SK-N-SH (cell line): ENCODE measurements around the gene KRTAP3-3. TPM values are rescaled to one million over a fixed set of nuclear protein-coding genes. Genes with fewer than 3 reads are reported as not detected.

Experiments
- CTCF ChIA-PET: fragments of 300-600, 350-600 bp; formaldehyde crosslinking; extraction: SDS; loops from one replicate; lab custom pipeline; 2021; lab: Yijun Ruan, JAX
- POLR2A ChIA-PET: fragments of 350-600 bp; sonication (Branson Sonifier 250); formaldehyde crosslinking; extraction: SDS; loops from one replicate; lab custom pipeline; 2020; ENCODE audit warnings: antibody characterized with exemption, inconsistent platforms; lab: Yijun Ruan, JAX
- DNase-seq: peaks from one replicate; pipeline ENCODE4 v3.0.0; 2012
- H2AFZ ChIP-seq: fragments of 200-600 bp; sonication (generic); 2 replicates; pipeline ENCODE4 v1.8.1; 2016; ENCODE audit warnings: antibody characterized with exemption, mild to moderate bottlenecking, low read depth
- H3F3A ChIP-seq: fragments of 200-600 bp; sonication (generic); replicated peaks from 2 replicates; pipeline ENCODE3; 2016; ENCODE audit warnings: antibody characterized with exemption, mild to moderate bottlenecking; ENCODE audit not compliant: insufficient read depth
- H3K27ac ChIP-seq, 2 experiments: fragments of 200-500 bp in 1 of 2; fragments of 200-600 bp in 1 of 2; sonication (Bioruptor generic) in 1 of 2; sonication (generic), shearing (Covaris generic) in 1 of 2; 2 replicates each; pipeline versions ENCODE4 v1.5.1 to v1.6.1; 2014 to 2016; ENCODE audit warnings: low read depth in 2 of 2, inconsistent platforms in 1 of 2, low read length in 1 of 2, mild to moderate bottlenecking in 1 of 2, mixed read lengths in 1 of 2
- H3K27me3 ChIP-seq: fragments of 200-600 bp; sonication (generic), shearing (Covaris generic); 2 replicates; pipeline ENCODE4 v1.6.1; 2016; ENCODE audit warnings: mixed run types; ENCODE audit not compliant: insufficient read depth
- H3K36me3 ChIP-seq, 2 experiments: fragments of 200-500 bp in 1 of 2; fragments of 200-600 bp in 1 of 2; sonication (Bioruptor generic) in 1 of 2; sonication (generic) in 1 of 2; replicated peaks in 1 of 2; 2 replicates each; pipeline versions ENCODE3 to v1.5.1; 2014 to 2016; ENCODE audit warnings: low read length in 1 of 2, mild to moderate bottlenecking in 1 of 2; ENCODE audit not compliant: insufficient read depth in 2 of 2, control insufficient read depth in 1 of 2
- H3K4me1 ChIP-seq, 2 experiments: fragments of 200-500 bp in 1 of 2; fragments of 200-600 bp in 1 of 2; sonication (Bioruptor generic) in 1 of 2; sonication (generic), shearing (Covaris generic) in 1 of 2; 2 replicates each; pipeline versions ENCODE4 v1.5.1 to v1.6.1; 2014 to 2016; ENCODE audit warnings: low read depth in 1 of 2, low read length in 1 of 2, mixed run types in 1 of 2; ENCODE audit not compliant: insufficient read depth in 2 of 2, control insufficient read depth in 1 of 2
- H3K4me2 ChIP-seq: fragments of 200-600 bp; sonication (generic), shearing (Covaris generic); 2 replicates; pipeline ENCODE4 v1.6.1; 2017; ENCODE audit warnings: mixed run types
- H3K4me3 ChIP-seq, 2 experiments: fragments of 200-500 bp in 1 of 2; fragments of 200-600 bp in 1 of 2; sonication (Bioruptor generic) in 1 of 2; sonication (generic), shearing (Covaris generic) in 1 of 2; 2 replicates each; pipeline versions ENCODE4 v1.5.1 to v1.8.1; 2014 to 2016; ENCODE audit warnings: low read depth in 2 of 2, inconsistent platforms in 1 of 2, low read length in 1 of 2, mild to moderate bottlenecking in 1 of 2, mixed read lengths in 1 of 2, moderate library complexity in 1 of 2
- H3K79me2 ChIP-seq: fragments of 200-600 bp; sonication (generic); 2 replicates; pipeline ENCODE4 v1.8.1; 2017; ENCODE audit warnings: mild to moderate bottlenecking; ENCODE audit not compliant: insufficient read depth
- H3K9ac ChIP-seq: fragments of 200-600 bp; sonication (generic); 2 replicates; pipeline ENCODE4 v1.6.1; 2017; ENCODE audit warnings: mixed run types
- H3K9me2 ChIP-seq: fragments of 200-600 bp; sonication (generic); 2 replicates; pipeline ENCODE4 v1.6.1; 2017; ENCODE audit warnings: mixed run types
- H3K9me3 ChIP-seq: fragments of 200-600 bp; sonication (generic); 2 replicates; pipeline ENCODE4 v1.6.1; 2017; ENCODE audit warnings: mixed run types, mild to moderate bottlenecking, moderate library complexity
- H4K20me1 ChIP-seq: fragments of 200-600 bp; sonication (generic); 2 replicates; pipeline ENCODE4 v1.6.1; 2017; ENCODE audit warnings: mild to moderate bottlenecking, mixed run types; ENCODE audit not compliant: insufficient read depth
- CHD2 ChIP-seq: fragments of 150-350 bp; IDR thresholded peaks from 2 replicates; pipeline ENCODE4 v1.6.1; 2018; ENCODE audit warnings: low read length; ENCODE audit not compliant: partially characterized antibody
- EP300 ChIP-seq, 2 experiments: IDR thresholded peaks; 2 replicates each; pipeline versions ENCODE4 v1.4.0 to v1.6.1; 2012; ENCODE audit warnings: borderline replicate concordance in 1 of 2, low read depth in 1 of 2, low read length in 1 of 2
- FOXJ3 ChIP-seq: sonication (generic); formaldehyde crosslinking; IDR thresholded peaks from 2 replicates; pipeline ENCODE4 v1.5.1; 2020; ENCODE audit warnings: mild to moderate bottlenecking, missing genetic modification reagents
- FOXM1 ChIP-seq: IDR thresholded peaks from 2 replicates; pipeline ENCODE4 v1.4.0; 2012; ENCODE audit warnings: low read depth, mild to moderate bottlenecking
- GABPA ChIP-seq: IDR thresholded peaks from 2 replicates; pipeline ENCODE4 v1.4.0; 2012; ENCODE audit warnings: low read depth, mild to moderate bottlenecking
- MAX ChIP-seq: IDR thresholded peaks from 2 replicates; pipeline ENCODE4 v1.4.0; 2012; ENCODE audit warnings: low read depth
- MEF2A ChIP-seq: IDR thresholded peaks from 2 replicates; pipeline ENCODE4 v1.4.0; 2012; ENCODE audit warnings: low read depth, borderline replicate concordance
- RAD21 ChIP-seq: IDR thresholded peaks from 2 replicates; pipeline ENCODE4 v1.6.1; 2012; ENCODE audit warnings: mild to moderate bottlenecking, low read length
- RCOR1 ChIP-seq: fragments of 150-350 bp; IDR thresholded peaks from 2 replicates; pipeline ENCODE4 v1.6.1; 2017; ENCODE audit warnings: antibody characterized with exemption, low read length
- RFX5 ChIP-seq: IDR thresholded peaks from 2 replicates; pipeline ENCODE4 v1.6.1; 2012; ENCODE audit warnings: mild to moderate bottlenecking, improper control_type of control experiment, low read length
- SIN3A ChIP-seq: IDR thresholded peaks from 2 replicates; pipeline ENCODE4 v1.6.1; 2012; ENCODE audit warnings: low read depth, mild to moderate bottlenecking, low read length, moderate library complexity, borderline replicate concordance
- SMC3 ChIP-seq: IDR thresholded peaks from 2 replicates; pipeline ENCODE4 v1.6.1; 2012; ENCODE audit warnings: low read depth, low read length, improper control_type of control experiment
- TAF1 ChIP-seq: IDR thresholded peaks from 2 replicates; pipeline ENCODE4 v1.6.1; 2012; ENCODE audit warnings: low read depth, mild to moderate bottlenecking, low read length, moderate library complexity, borderline replicate concordance
- ZBTB33 ChIP-seq: IDR thresholded peaks from 2 replicates; pipeline ENCODE4 v1.4.0; 2012; ENCODE audit warnings: low read depth, borderline replicate concordance
- WGBS: methylation state at CpG from one replicate; pipeline ENCODE4 v1.1.6; 2017; ENCODE audit warnings: low lambda C conversion rate; 5-methylcytosine and 5-hydroxymethylcytosine counted together
- polyA plus RNA-seq, 3 experiments: library from polyadenylated mRNA; depleted of rRNA; stranded (reverse); fragments of >200 nt; gene quantifications; 2 replicates each; pipeline ENCODE4 v1.2.3, GENCODE V29; 2012
- TF ChIP-seq, protein P1 (sequence below): IDR thresholded peaks from 2 replicates; pipeline ENCODE4 v1.4.0; 2012; ENCODE audit warnings: low read depth, borderline replicate concordance

Gene KRTAP3-3
- polyA plus RNA-seq, 1 of the 3 experiments (the other 2 are of a cell fraction) = not detected

DNA sequence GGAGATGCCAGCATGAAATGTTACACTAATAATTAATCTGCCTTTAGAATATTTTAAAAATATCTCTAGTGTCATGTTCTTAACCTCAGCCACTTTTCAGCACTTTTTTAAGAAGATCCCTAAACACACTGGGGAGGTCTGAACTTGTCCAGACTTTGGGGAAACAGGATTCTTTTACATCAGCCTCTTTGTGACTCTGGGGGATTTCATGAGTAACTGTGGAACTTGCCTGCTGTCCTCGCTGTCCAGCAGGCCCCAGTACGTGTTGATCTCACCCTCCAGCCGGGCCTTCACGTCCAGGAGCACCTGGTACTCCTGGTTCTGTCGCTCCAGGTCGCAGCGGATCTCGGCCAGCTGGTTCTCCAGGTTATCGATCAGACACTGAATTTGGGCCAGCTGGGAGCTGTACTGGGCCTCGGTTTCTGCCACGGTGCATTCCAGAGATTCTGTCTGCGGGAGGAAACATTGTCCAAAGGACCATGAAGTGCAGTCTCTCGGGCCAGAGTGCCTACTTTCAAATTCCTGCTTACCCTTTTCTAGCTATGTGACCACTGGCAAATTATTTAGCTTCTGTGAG lies 15.3 kb downstream of the KRTAP3-3 start:
- Histone ChIP-seq H3K4me2 (no peak overlapping the region), H3K27ac (no peak overlapping the region), H3K9me3 (no peaks in the 10 kb centered on the region), H4K20me1 (no peaks in the 10 kb centered on the region), H3K9me2 (no peaks in the 10 kb centered on the region), H3K79me2 (no peaks in the 10 kb centered on the region), H2AFZ (no peak overlapping the region), H3K27me3 (peaks cover 48% of the 10 kb centered on the region; the same call in 1 of the 2 replicates), H3K4me3 (no peak overlapping the region), H3F3A (no peaks in the 10 kb centered on the region), H3K36me3 (no peaks in the 10 kb centered on the region), H3K4me1 (no peaks in the 10 kb centered on the region; a peak in 1 of 4 replicates), H3K9ac (no peak overlapping the region)
- ChIA-PET CTCF (no interaction called here), POLR2A (no interaction called here)
- no peak for DNase-seq
- WGBS = 57% methylated on average over 9 of the region's 13 CpGs
- no peak for TF ChIP-seq ZBTB33
- TF ChIP-seq RAD21 = no peak

GRCh38 chr17:40975516-40975915 lies 18.4 kb downstream of the KRTAP3-3 start:
- no peaks in the 10 kb centered on the region for H3K9me2 ChIP-seq
- ChIA-PET POLR2A (no interaction called here), CTCF (no interaction called here)
- H3K4me1 ChIP-seq = no peaks in the 10 kb centered on the region
- H3K4me3 ChIP-seq = no peak overlapping the region
- H3K36me3 ChIP-seq = peaks cover 0 to 2% of the 10 kb centered on the region in 2 experiments
- H3K9ac ChIP-seq = no peak overlapping the region
- no peaks in the 10 kb centered on the region for H3F3A ChIP-seq
- no peak overlapping the region for H3K4me2 ChIP-seq
- peaks cover 29% of the 10 kb centered on the region; the same call in 1 of the 2 replicates for H3K27me3 ChIP-seq
- no peak for DNase-seq
- no peaks in the 10 kb centered on the region for H3K9me3 ChIP-seq
- no peak overlapping the region for H2AFZ ChIP-seq
- no peak for TF ChIP-seq MAX
- TF ChIP-seq TAF1 = no peak
- no peak for TF ChIP-seq CHD2
- no peak for TF ChIP-seq RCOR1
- TF ChIP-seq MEF2A = no peak
- TF ChIP-seq SIN3A = no peak
- no peak for TF ChIP-seq EP300 (IDR thresholded peaks at IDR 0.05; ENCODE audit: borderline replicate concordance in 1 of 2, low read depth in 1 of 2, low read length in 1 of 2)
- TF ChIP-seq FOXM1 = no peak
- no peak for TF ChIP-seq SMC3
- TF ChIP-seq RFX5 = no peak
- TF ChIP-seq FOXJ3 (CRISPR knock-in tag) = no peak
- TF ChIP-seq, protein P1, sequence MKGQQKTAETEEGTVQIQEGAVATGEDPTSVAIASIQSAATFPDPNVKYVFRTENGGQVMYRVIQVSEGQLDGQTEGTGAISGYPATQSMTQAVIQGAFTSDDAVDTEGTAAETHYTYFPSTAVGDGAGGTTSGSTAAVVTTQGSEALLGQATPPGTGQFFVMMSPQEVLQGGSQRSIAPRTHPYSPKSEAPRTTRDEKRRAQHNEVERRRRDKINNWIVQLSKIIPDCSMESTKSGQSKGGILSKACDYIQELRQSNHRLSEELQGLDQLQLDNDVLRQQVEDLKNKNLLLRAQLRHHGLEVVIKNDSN = no peak
- TF ChIP-seq RAD21 = no peak
- TF ChIP-seq GABPA = no peak
- TF ChIP-seq, all 33 proteins: peak for 0
- H3K27ac ChIP-seq = no peak overlapping the region
- no peaks in the 10 kb centered on the region for H3K79me2 ChIP-seq
- H4K20me1 ChIP-seq = no peaks in the 10 kb centered on the region
